Transverse colon (tissue), 3 donors: ENCODE results near the gene CPD.

Experiments
- EP300 ChIP-seq: sonication (generic); formaldehyde crosslinking; IDR thresholded peaks from one replicate; pipeline ENCODE4 v1.6.1; 2017; ENCODE audit warnings: antibody characterized with exemption, low read depth
- POLR2A ChIP-seq: fragments of 450-650 bp; IDR thresholded peaks from one replicate; pipeline ENCODE4 v1.6.1; 2016; ENCODE audit warnings: antibody characterized with exemption, mild to moderate bottlenecking, moderate library complexity
- TF ChIP-seq, protein P1 (sequence below), 5 experiments: fragments of 200-600 bp in 3 of 5; fragments of 450-650 bp in 2 of 5; sonication (generic) in 3 of 5; IDR thresholded peaks; 1 replicate in 2 of 5; 2 replicates in 3 of 5; pipeline ENCODE4 v1.5.1; 2016 to 2017; ENCODE audit warnings: antibody characterized with exemption in 5 of 5, inconsistent platforms in 3 of 5, mild to moderate bottlenecking in 2 of 5, moderate library complexity in 1 of 5

DNA sequence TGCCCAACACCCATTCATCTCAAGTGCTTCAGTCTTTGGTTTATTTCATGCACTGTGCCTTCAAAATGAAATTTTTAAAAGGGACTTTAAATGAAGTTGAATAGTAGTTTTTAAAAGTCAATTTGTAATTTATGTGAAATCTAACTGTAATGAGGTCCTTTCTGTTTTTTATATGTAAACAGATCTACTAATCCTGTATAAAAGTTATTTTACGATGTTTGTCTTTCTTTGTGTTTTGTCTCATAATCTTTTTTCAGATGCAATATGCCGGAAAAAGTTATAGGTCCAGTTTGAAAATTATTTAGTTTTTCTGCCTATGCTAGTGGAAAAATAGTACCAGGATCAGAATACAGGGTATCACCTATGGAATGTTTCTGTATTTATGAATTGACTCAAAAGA is 89.7 kb downstream of the CPD start:
- TF ChIP-seq, protein P1, sequence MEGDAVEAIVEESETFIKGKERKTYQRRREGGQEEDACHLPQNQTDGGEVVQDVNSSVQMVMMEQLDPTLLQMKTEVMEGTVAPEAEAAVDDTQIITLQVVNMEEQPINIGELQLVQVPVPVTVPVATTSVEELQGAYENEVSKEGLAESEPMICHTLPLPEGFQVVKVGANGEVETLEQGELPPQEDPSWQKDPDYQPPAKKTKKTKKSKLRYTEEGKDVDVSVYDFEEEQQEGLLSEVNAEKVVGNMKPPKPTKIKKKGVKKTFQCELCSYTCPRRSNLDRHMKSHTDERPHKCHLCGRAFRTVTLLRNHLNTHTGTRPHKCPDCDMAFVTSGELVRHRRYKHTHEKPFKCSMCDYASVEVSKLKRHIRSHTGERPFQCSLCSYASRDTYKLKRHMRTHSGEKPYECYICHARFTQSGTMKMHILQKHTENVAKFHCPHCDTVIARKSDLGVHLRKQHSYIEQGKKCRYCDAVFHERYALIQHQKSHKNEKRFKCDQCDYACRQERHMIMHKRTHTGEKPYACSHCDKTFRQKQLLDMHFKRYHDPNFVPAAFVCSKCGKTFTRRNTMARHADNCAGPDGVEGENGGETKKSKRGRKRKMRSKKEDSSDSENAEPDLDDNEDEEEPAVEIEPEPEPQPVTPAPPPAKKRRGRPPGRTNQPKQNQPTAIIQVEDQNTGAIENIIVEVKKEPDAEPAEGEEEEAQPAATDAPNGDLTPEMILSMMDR (IDR thresholded peaks at IDR 0.05) = no peak
- TF ChIP-seq POLR2A = no peak
- TF ChIP-seq EP300 = no peak
